NCI-H526 treated with DMSO at 0.1 percent for 48 hours (cell line): Measurements from ENCODE around the gene PKNOX2.

Experiments used
- DNase-seq: peaks from one replicate; lab custom pipeline; 2025; lab: John Stamatoyannopoulos, UW

PKNOX2 gene

GRCh38 chr11:125154378-125155099, 10.0 kb upstream of the PKNOX2 start:
- no peak for DNase-seq

GRCh38 chr11:125155100-125155444, 9.5 kb upstream of the PKNOX2 start:
- DNase-seq, result no peak

GRCh38 chr11:125155767-125156166, 8.8 kb upstream of the PKNOX2 start:
- DNase-seq, result no peak

- DNase-seq, result no peak
Observed at GRCh38 chr11:125156346-125157117, 8.0 kb upstream of the PKNOX2 start.

- peak; percentile 50 for DNase-seq
Observed at GRCh38 chr11:125157118-125157733, 7.3 kb upstream of the PKNOX2 start.

- DNase-seq, result no peak
Observed at GRCh38 chr11:125157953-125158680, 6.4 kb upstream of the PKNOX2 start.

GRCh38 chr11:125162743-125163142, 1.8 kb upstream of the PKNOX2 start:
- DNase-seq, result no peak

- DNase-seq, result no peak
Observed at GRCh38 chr11:125163431-125164063, 1.0 kb upstream of the PKNOX2 start.

- peak; percentile 51 for DNase-seq
Observed at GRCh38 chr11:125164091-125164421, 495 bp upstream of the PKNOX2 start.

- DNase-seq, result peak; percentile 68
Observed at GRCh38 chr11:125165111-125165842, 726 bp downstream of the PKNOX2 start.

- DNase-seq, result no peak
Observed at GRCh38 chr11:125165843-125166763, 1.6 kb downstream of the PKNOX2 start.

- no peak for DNase-seq
Observed at GRCh38 chr11:125166764-125167291, 2.3 kb downstream of the PKNOX2 start.

GRCh38 chr11:125167292-125167953, 2.9 kb downstream of the PKNOX2 start:
- no peak for DNase-seq

- no peak for DNase-seq
Observed at GRCh38 chr11:125167954-125168835, 3.6 kb downstream of the PKNOX2 start.

- DNase-seq, result no peak
Observed at GRCh38 chr11:125168918-125169456, 4.4 kb downstream of the PKNOX2 start.

- no peak for DNase-seq
Observed at GRCh38 chr11:125170001-125170509, 5.5 kb downstream of the PKNOX2 start.

- no peak for DNase-seq
Observed at GRCh38 chr11:125170510-125171031, 6.0 kb downstream of the PKNOX2 start.

- no peak for DNase-seq
Observed at GRCh38 chr11:125171974-125172373, 7.4 kb downstream of the PKNOX2 start.
